NCI-H1436 treated with DMSO at 0.1 percent for 48 hours (cell line): Measurements from ENCODE around the gene PDCD10.

Experiments used
- DNase-seq: peaks from one replicate; lab custom pipeline; 2025; lab: John Stamatoyannopoulos, UW

The PDCD10 gene

DNA sequence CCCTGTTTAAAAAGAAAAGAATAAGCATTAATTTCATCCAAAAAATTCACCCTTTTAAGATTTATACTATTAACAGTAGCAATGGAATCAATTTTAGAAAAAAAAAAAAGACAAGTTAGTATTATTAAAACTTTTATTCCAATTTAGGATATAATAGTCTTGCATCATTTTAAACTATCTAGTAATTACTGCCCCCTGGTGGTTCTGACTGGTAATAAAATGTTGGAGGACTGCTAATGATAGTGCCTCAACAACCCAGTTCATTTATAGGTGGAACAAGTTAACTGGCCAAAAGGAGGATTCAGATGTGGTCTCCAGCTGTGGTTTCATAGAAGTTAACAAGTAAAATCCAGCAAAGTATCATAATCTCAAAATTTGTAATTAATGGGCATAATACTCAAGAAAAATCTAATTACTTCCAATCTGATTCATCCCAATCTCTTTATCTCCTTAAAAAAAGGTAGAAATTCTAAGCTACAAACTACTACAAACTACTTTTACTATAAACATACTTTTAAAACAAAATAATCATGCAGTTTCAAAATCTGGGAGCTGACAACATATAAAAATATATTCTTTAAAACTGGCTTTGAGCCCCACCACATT, 50.2 kb downstream of the PDCD10 start:
- no peak for DNase-seq

DNA sequence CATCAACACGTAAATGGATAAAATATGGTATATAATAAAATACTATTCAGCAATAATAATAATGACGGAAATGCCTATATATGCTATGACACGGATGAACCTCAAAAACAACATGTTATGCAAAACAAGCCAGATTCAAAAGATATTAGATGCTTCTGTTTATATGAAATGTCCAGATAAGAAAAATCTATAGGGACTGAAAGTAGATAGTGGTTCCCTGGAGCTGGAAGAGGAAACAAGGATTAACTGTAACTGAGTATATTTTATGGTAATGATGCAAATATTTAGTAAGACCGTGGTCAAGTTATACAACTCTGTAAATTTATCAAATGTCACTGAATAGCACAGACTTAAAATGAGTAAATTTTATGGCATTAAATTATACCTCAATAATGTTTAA, 55.2 kb downstream of the PDCD10 start:
- no peak for DNase-seq

DNA sequence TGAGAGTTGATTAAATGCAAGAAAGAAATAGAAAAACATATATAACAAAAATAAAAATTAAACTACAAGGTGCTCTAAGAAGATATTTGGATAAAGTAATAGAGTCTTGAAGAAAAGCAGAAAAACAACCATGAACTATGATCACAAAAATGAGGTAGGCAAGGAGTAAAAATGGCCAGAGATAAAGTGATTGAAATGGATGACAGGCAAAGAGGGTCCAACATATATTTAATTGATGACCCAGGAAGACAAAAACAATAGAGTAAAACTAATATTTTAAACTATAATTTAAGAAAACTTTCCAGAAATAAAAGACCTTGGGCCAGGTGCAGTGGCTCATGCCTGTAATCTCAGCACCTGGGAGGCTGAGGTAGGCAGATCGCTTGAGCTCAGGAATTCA, 58.8 kb downstream of the PDCD10 start:
- no peak for DNase-seq

DNA sequence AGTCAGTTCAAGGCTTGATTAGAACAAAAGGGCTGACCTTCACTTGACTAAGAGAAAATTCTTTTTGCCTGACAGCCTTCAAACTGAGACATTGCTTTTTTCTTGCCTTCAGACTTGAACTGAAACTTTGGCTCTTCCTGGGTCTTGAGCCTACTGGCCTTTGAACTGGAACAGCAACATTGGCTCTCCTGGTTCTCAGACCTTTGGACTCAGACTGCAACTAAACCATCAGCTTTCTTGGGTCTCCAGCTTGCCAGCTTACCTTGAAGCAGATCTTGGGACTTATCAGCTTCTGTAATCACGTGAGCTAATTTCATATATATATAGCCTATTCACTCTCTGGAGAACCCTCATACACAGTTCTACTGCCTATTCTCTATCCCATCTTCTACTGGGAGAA, 61.5 kb downstream of the PDCD10 start:
- no peak for DNase-seq

DNA sequence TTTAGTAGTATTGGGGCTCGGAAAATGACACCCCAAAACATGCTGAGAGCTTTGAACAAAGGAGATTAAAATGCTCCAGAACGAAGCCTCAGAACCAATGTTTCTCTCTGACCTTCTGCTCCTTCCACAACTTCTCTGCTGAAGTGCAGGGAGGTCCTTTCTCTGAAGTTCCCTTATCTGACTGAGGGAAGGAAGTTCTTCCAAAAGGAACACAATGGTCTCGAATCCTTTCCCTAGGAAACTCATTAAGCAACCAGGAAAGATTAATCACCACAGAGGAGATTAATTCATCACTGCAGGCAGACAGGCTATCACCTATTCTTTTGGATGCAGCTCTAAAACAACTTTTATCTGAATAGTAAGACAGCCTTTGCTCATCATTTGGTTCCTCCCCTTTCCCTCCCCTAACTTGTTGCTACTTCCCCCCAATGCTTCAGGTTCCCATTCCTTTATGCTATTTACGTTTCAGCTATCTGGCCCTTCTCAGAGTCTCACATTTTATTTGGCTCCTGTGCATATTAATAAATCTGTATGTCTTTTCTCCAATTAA, 62.7 kb downstream of the PDCD10 start:
- DNase-seq, result no peak

DNA sequence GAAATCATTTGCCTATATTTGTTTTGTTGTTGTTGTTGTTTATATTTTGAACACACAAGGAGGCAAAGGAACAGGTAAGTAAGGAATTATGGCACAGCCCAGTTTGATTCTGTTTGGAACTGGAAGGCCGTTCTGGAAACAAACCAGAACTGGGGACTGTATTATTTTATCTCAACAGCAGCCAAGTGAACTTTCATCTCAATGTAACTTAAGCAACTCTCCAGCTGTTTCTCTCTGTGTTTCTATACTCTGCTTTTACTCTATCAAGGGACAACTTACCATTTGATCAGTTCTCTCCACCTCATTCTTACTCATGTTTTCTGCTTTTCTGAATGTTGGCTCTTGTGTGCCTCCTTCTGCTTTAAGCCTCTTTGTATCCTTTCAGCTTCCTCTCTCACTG, 65.0 kb downstream of the PDCD10 start:
- no peak for DNase-seq

DNA sequence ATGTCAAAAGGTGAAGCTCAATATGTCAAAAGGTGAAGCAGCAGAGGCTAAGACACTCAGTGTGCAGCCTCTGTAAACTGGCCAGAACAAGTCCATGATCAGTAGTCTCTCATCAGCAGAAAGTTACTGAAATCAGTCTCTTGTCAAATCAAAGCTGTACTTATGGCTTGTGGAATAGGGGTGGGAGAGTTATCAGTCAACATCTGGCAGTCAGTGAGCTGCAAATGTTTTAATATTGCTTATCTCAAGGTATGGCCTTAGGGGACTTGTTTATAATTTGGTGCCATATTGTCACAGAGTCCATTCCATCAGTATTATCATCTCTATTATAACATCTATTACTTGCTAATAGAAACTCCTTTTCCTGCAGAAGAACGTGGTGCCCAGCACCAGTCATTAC, 66.0 kb downstream of the PDCD10 start:
- DNase-seq, result no peak

DNA sequence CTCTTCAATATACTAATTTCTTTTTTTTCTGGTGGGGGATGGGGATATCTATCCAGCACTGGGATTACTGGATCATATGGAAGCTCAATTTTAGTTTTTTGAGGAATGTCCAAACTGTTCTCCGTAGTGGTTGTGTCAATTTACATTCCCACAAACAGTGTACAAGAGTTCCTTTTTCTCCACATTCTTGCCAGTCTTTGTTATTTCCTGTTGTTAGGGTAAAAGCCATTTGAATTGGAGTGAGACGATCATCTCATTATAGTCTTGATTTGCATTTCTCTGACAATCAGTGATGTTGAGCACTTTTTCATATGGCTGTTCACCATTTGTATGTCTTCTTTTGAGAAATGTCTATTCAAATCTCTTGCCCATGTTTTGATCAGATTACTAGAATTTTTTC, 68.1 kb downstream of the PDCD10 start:
- no peak for DNase-seq

DNA sequence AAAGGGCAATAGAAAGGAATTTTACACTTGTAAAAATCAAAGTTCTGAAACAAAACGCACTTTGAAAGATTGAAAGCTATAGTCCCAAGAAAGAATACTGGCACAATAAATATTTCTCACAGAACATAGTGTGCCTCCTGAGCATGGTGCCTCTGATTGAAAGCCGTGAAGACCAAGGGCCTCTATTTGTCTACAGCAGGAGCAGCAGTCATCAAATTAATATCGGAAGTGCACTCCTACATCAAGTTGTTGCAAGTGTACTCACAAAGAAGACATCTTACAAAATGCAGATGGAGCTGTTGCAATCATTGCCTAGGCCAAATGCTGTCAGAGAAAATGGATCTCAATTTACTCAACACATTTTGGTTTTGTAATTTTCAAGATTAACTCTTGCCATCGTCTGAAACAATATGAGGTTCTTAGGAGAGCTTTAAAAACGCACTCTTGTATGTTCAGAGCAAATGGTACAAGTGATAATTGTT, 71.7 kb downstream of the PDCD10 start:
- no peak for DNase-seq

DNA sequence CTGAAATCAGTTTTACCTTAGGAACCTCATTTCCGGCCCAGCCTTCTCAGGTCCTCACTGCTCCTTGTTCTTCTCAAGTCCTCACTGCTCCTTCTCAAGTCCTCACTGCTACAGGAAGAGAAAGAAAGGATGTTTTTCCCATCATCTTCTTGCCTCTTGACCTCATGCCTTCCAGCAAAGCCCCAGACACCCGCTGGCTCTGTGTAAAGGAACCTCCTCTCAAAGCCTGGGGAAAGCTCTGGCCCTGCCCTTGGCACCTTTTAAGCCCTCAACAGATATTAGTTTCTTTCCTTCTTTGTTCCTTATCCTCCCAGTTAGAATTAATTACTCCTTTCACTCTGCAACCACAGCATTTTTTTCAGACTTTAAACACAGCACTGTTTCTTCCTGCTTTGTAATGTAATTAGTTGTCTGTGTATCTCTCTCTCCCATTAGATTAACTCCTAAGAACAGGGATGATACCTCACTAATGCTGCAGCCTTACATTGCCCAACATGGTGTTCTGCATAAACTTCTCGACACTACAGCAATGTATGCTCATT, 76.9 kb downstream of the PDCD10 start:
- no peak for DNase-seq

DNA sequence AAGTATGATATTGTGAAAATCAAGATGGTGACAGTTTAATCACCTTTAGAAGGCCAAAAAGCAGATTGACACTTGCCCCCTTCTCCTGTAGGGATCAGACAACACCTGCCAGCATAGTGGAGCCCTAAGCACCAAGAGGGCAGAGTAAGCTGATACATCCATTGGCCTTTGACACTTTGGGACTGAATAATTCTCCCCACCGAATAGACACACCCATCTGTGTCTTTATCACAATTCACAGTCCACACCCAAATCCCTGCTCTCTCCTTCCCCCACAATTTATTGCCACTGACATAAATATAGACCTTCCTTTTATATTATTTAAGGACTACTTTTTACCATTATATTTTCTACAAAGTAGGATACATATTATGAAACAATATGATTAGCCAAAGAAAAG, 77.9 kb downstream of the PDCD10 start:
- no peak for DNase-seq

DNA sequence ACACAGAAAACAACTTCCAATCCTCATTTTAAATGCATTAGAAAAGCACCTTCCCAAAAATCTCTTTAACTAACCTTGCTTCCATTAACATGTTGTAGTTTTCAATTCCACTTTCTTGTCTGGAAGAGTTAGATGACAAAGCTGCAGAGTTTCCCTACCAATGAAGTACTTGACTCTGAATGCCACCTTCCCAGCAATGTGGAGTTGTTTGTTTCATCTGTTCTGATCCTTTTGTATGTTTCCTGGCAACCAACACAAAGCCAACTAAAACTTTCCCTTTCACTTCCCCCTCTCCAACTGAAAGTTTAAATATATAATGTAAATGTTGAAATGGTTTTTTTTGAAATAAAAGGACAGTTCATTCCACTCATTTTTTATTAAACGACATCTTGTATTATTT, 80.9 kb downstream of the PDCD10 start, which contains the start of gene WDR49:
Gene WDR49 (minus strand): TSS at position 183 of the 400 bp plus-strand sequence. CDS start 517 bp downstream, outside the sequence.
- DNase-seq, result no peak

DNA sequence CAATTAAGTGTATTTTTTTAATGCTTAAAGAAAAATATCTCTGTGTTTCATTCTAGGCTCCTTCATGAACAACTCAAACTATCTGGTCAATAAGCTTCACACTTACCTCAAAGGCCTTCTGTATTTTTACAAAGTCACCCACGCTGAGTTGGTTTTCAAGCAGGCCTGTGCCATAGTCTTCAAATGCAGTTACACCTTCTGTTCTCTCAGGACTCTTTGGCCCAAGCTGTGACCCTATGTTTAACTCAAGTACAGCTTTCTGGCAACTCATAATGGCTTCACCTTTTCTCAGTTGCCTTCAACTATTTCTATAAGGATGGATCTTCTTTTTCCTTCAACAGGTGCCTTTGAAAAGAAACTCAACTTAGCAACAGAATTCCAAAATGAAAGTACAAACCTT, 81.5 kb downstream of the PDCD10 start:
- DNase-seq, result no peak

DNA sequence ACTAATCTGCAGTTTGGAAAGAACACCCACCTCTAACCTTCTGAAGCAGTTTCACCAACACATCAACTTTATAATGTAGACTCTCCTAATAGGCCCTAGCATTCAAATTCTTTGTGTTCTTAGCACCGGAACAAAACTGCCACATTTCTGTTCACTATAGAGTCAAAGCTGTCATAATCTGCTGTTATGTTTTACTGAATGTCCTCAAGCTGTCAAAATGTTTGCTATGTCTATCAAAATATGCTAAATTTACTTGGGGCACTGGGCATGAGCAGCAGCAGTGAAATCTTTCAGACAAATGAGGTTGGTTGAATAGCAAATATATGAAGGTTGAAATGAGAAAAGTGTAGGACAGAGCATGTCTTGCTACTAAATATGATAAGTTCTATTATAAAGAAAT, 82.9 kb downstream of the PDCD10 start:
- no peak for DNase-seq

DNA sequence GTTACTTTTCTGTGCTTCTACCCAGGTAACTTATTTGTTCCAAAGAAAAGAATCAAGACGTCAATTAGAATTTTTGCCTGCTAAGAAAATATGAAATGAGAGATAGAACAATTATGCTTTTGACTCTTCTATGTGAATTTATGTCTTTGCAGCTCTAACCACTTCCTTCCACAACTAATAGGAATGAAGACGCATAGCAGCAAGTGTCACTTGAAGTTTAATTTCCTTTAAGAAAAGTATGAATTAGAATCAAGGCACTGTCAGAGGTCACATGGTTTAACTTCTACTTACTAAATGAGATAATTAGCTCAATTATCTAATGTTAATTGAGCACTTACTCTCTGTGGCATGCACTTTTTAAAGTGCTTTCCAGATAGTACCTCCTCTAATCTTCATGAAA, 84.2 kb downstream of the PDCD10 start:
- no peak for DNase-seq

DNA sequence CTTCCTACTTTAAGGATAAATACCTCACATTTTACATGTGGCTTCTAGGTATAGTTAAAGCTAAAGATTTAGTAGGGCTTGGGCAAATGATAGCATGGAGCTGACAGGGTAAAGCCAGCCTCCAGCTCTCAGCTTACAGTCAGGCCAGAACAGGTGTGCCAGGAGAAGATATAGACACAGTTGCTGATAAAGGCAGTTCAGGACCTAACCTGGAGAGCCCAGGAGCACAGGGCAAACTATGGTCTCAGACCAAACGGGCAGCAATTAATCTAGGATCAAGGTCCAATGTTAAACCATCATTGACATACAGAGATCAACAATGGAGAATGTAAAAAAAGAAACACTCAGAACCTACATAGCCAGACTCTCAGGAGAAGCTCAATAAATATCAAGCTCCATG, 84.9 kb downstream of the PDCD10 start:
- DNase-seq, result no peak

DNA sequence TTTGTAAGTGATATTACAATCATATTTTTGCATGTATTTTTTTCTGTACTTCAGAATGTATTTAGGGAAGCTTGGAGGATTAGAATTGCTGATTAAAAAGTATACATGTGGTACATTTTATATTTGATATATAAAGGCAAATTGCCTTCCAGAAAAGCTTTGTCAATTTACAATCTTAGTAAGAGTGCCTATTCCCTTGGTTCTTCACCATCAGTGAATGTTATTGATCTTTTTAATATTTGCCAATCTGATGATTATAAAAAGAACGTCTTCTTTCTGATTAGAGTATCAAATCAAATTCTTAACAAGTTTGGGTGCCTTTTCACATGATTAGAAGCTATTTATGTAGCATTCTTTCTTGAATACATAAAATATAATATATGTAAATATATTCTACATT, 90.1 kb downstream of the PDCD10 start:
- no peak for DNase-seq
